Sigmoid colon (tissue), 7 donors: Measurements from ENCODE around the gene PTPN1. TPM values are rescaled to one million over a fixed set of nuclear protein-coding genes. Genes with fewer than 3 reads are reported as not detected.

Experiments
- DNase-seq: peaks from one replicate; pipeline ENCODE4 v3.0.0-alpha.2; 2019
- H3K27ac ChIP-seq, 4 donors: fragments of 200-600 bp; sonication (generic); one replicate each; pipeline ENCODE4 v1.5.1; 2016 to 2019; ENCODE audit warnings: mild to moderate bottlenecking in 1 of 4
- H3K27me3 ChIP-seq, 3 donors: fragments of 200-600 bp; sonication (generic); one replicate each; pipeline ENCODE4 v1.5.1; 2019; ENCODE audit warnings: mild to moderate bottlenecking in 1 of 3
- H3K36me3 ChIP-seq, 4 donors: fragments of 200-600 bp; sonication (generic); one replicate each; pipeline ENCODE4 v1.5.1; 2016 to 2019
- H3K4me1 ChIP-seq, 4 donors: fragments of 200-600 bp; sonication (generic); one replicate each; pipeline ENCODE4 v1.5.1; 2017 to 2019
- H3K4me3 ChIP-seq, 4 donors: fragments of 200-600 bp; sonication (generic); one replicate each; pipeline ENCODE4 v1.5.1; 2017 to 2019; ENCODE audit warnings: mild to moderate bottlenecking in 2 of 4, moderate library complexity in 1 of 4
- H3K9me3 ChIP-seq, 4 donors: fragments of 200-600 bp in 3 of 4; sonication (generic) in 3 of 4; one replicate each; pipeline versions ENCODE4 v1.5.1 to v1.6.1; 2013 to 2019
- EP300 ChIP-seq, 4 donors: sonication (generic); formaldehyde crosslinking; IDR thresholded peaks; one replicate each; pipeline ENCODE4 v1.6.1; 2017; ENCODE audit warnings: antibody characterized with exemption in 4 of 4
- POLR2A ChIP-seq, 2 donors: fragments of 450-650 bp; IDR thresholded peaks; one replicate each; pipeline ENCODE4 v1.6.1; 2016; ENCODE audit warnings: antibody characterized with exemption in 2 of 2, mild to moderate bottlenecking in 2 of 2, moderate library complexity in 2 of 2
- POLR2AphosphoS5 ChIP-seq, 4 donors: sonication (generic); formaldehyde crosslinking; IDR thresholded peaks; one replicate each; pipeline ENCODE4 v1.6.1; 2017; ENCODE audit warnings: antibody characterized with exemption in 4 of 4
- WGBS, 2 donors: extraction: QIAGEN DNeasy Blood & Tissue Kit; methylation state at CpG; one replicate each; pipeline ENCODE4 v1.1.7; 2013; 5-methylcytosine and 5-hydroxymethylcytosine counted together
- intact Hi-C: fragments of 100-400 bp; cut with DNase I; formaldehyde crosslinking; loops from one replicate; pipeline ENCODE4 v1.15.1; 2023
- polyA plus RNA-seq, 3 donors: library from polyadenylated mRNA; stranded (reverse); fragments of 200-250 nt; gene quantifications; one replicate each; pipeline ENCODE4 v1.2.3, GENCODE V29; 2013
- total RNA-seq, 4 donors: library from RNA; depleted of rRNA; stranded (reverse); fragments of >200 nt; gene quantifications; one replicate each; pipeline ENCODE4 v1.1.0, GENCODE V29; 2016
- TF ChIP-seq, protein P1 (sequence below), 4 experiments: fragments of 450-650 bp in 3 of 4; fragments of 200-600 bp in 1 of 4; IDR thresholded peaks; one replicate each; pipeline ENCODE4 v1.5.1; 2016 to 2019; ENCODE audit warnings: antibody characterized with exemption in 4 of 4, mild to moderate bottlenecking in 3 of 4, moderate library complexity in 2 of 4
- donor health status: healthy with polysubstance abuse.
- donor health status: Bipolar disorder and iron deficiency.
- donor health status: healthy.

The PTPN1 gene
- total and polyA plus RNA-seq, 7 donors: 14.4 to 41.5 (median 23.6) TPM

DNA sequence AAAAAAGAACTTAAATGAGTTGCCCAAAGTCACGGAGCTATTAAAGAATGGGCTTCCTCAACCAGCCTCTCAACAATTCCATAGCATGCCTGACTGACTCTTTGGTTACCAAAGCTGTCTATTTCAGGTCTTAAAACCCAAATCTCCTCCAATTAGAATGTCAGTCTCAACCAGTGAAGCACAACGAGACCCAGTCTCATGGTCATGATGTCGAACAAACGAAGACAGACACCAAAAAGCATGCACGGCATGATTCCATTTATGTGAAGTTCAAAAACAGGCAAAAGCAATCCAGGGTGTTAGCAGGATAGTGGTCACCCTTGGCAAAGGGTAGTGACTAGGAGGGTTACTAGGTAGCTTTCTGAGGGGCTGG lies 16.3 kb upstream of the PTPN1 start:
- TF ChIP-seq EP300 (IDR thresholded peaks at IDR 0.05) (no peak), POLR2A (IDR thresholded peaks at IDR 0.05) (no peak), POLR2AphosphoS5 (IDR thresholded peaks at IDR 0.05) (no peak)
- TF ChIP-seq, protein P1, sequence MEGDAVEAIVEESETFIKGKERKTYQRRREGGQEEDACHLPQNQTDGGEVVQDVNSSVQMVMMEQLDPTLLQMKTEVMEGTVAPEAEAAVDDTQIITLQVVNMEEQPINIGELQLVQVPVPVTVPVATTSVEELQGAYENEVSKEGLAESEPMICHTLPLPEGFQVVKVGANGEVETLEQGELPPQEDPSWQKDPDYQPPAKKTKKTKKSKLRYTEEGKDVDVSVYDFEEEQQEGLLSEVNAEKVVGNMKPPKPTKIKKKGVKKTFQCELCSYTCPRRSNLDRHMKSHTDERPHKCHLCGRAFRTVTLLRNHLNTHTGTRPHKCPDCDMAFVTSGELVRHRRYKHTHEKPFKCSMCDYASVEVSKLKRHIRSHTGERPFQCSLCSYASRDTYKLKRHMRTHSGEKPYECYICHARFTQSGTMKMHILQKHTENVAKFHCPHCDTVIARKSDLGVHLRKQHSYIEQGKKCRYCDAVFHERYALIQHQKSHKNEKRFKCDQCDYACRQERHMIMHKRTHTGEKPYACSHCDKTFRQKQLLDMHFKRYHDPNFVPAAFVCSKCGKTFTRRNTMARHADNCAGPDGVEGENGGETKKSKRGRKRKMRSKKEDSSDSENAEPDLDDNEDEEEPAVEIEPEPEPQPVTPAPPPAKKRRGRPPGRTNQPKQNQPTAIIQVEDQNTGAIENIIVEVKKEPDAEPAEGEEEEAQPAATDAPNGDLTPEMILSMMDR (IDR thresholded peaks at IDR 0.05): no peak
- intact Hi-C loops: no loop called here
- WGBS, 2 donors: 89 to 90% methylated on average over 5 of the region's 5 CpGs
- Histone ChIP-seq H3K9me3 (no peaks in the 10 kb centered on the region), H3K36me3 (no peaks in the 10 kb centered on the region), H3K4me1 (no peaks in the 10 kb centered on the region), H3K27me3 (no peaks in the 10 kb centered on the region), H3K4me3 (no peak overlapping the region), H3K27ac (no peak overlapping the region)
- no peak for DNase-seq

DNA sequence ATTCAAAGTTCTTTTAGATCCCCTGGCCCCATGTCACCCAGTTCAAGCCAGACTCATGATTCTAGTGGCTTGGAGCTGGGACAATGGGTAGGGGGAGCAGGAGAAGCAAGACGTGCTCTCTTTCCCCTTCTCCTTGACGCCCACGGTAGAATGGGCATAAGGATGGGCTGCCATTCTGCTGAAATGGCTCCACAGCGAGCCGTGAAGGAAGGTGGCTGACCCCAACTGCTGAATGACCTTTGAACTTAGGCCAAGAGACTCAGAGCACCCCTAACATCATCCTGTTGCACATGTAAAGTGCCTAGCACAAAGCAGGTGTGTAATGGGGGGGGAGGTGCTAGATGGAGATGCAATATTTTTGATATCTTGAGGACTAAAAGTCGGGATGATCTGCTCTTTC lies 15.8 kb upstream of the PTPN1 start:
- Histone ChIP-seq H3K4me1 (no peaks in the 10 kb centered on the region), H3K27ac (no peak overlapping the region), H3K4me3 (no peak overlapping the region), H3K36me3 (no peaks in the 10 kb centered on the region), H3K27me3 (no peaks in the 10 kb centered on the region), H3K9me3 (no peaks in the 10 kb centered on the region)
- intact Hi-C loops: no loop called here
- WGBS, 2 donors: 86 to 88% methylated on average over 6 of the region's 6 CpGs
- no peak for TF ChIP-seq EP300 (IDR thresholded peaks at IDR 0.05)
- TF ChIP-seq POLR2AphosphoS5 (IDR thresholded peaks at IDR 0.05): no peak
- TF ChIP-seq POLR2A (IDR thresholded peaks at IDR 0.05): no peak
- DNase-seq: peak; percentile 40

DNA sequence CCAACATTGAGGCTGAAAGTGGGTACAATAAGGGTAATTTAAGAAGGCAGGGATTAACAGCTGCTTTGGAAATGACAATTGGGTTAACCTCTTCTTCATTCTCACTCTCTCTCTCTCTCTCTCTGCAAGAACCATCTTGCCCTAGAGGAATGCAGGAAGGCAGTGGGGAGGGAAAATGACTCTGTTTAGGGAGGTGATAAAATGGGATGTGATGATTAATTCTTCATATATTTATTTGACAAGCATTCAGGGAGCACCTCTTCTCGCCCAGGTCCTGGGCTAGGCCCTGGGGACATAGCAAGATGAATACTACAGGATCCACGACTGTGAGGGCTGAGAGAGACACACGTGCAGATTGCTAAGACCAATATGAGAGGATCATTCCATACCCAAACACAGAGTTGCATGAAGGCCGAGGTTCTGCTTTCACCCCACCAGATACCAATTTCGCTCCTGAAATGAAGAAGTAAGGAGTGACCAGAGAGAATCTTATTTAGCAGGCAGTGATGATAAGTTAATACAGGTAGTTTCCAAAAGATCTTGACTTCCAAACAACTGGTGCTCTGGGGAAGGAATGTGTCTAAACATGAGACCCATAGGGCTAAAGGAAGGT lies 13.3 kb upstream of the PTPN1 start:
- TF ChIP-seq, protein P1 (IDR thresholded peaks at IDR 0.05): no peak
- TF ChIP-seq POLR2AphosphoS5 (IDR thresholded peaks at IDR 0.05) (no peak), POLR2A (IDR thresholded peaks at IDR 0.05) (no peak), EP300 (IDR thresholded peaks at IDR 0.05) (no peak)
- no peaks in the 10 kb centered on the region for H3K27me3 ChIP-seq
- no peaks in the 10 kb centered on the region for H3K4me1 ChIP-seq
- no peaks in the 10 kb centered on the region for H3K36me3 ChIP-seq
- no peak overlapping the region for H3K4me3 ChIP-seq
- H3K9me3 ChIP-seq: no peaks in the 10 kb centered on the region
- DNase-seq: no peak
- intact Hi-C loops: no loop called here
- WGBS, 2 donors: 81 to 87% methylated on average over 5 of the region's 5 CpGs
- H3K27ac ChIP-seq: no peak overlapping the region

DNA sequence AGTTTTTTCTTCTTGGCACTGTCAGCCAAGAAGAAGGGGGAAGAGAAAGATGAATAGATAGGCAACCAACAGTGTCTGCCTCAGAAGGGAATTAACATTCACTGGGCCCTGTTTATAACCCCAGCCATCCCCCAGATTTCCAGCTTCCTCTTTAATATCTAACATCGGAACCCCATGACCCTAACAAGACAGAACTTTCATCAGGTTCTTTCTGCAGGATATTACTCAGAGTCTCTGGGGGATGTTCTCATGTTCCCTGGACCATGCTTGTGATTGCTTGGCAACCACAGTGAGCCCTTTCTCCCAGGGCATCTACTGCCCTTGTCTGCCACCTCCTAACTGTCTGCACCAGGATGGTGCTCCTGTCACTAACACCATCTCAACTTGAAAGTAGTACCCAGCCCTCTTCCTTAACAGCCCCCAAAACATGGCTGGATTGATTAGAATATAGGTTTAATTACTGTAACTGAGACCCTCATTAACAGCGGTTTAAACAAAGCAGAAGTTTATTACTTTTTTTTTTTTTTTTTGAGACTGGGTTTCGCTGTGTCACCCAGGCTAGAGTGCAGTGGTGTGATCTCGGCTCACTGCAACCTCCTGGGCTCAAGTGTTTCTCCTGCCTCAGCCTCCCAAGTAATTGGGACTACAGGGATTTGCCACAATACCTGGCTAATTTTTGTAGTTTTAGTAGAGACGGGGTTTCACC lies 12.0 kb upstream of the PTPN1 start:
- TF ChIP-seq, protein P1 (IDR thresholded peaks at IDR 0.05): no peak
- no peak for TF ChIP-seq POLR2A (IDR thresholded peaks at IDR 0.05)
- TF ChIP-seq POLR2AphosphoS5 (IDR thresholded peaks at IDR 0.05): no peak
- no peak for TF ChIP-seq EP300 (IDR thresholded peaks at IDR 0.05)
- 88 to 92% methylated on average over 5 of the region's 5 CpGs for WGBS, 2 donors
- intact Hi-C loops: no loop called here
- Histone ChIP-seq H3K4me1 (peaks cover 0 to 4% (median 0%) of the 10 kb centered on the region in 4 donors), H3K27me3 (no peaks in the 10 kb centered on the region), H3K9me3 (no peaks in the 10 kb centered on the region), H3K36me3 (no peaks in the 10 kb centered on the region), H3K27ac (no peak overlapping the region), H3K4me3 (no peak overlapping the region)
- DNase-seq: no peak

DNA sequence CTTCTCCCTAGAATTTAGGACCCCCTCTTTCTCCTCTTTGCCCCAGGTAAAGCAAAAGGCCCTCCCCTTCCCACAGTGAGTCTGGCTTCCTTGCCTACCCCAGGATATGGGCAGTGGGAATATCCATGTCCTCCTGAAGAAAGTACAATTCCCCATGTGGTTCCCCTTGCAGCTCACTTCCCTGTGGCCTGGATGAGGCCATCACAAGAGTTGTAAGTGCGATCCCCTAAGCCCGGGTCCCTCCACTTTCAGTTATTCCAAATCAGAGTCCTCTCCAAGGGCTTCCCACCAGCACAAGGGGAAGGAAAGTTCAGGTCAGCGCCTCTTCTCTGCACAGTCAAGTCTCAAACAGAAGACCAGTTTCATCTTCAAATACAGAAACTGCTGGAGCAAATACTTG lies 10.2 kb upstream of the PTPN1 start:
- Histone ChIP-seq H3K27ac (no peak overlapping the region), H3K27me3 (no peaks in the 10 kb centered on the region), H3K36me3 (no peaks in the 10 kb centered on the region), H3K4me1 (peaks cover 0 to 16% (median 0%) of the 10 kb centered on the region in 4 donors), H3K9me3 (no peaks in the 10 kb centered on the region), H3K4me3 (no peak overlapping the region)
- intact Hi-C loops: no loop called here
- WGBS, 2 donors: 94 to 95% methylated on average over 3 of the region's 3 CpGs
- TF ChIP-seq POLR2A (IDR thresholded peaks at IDR 0.05) (no peak), POLR2AphosphoS5 (IDR thresholded peaks at IDR 0.05) (no peak), EP300 (IDR thresholded peaks at IDR 0.05) (no peak)
- TF ChIP-seq, protein P1 (IDR thresholded peaks at IDR 0.05): no peak
- no peak for DNase-seq
